ENCODE measurements around the gene ZBTB34. TPM values are rescaled to one million over a fixed set of nuclear protein-coding genes. Genes with fewer than 3 reads are reported as not detected.
A peak's percentile ranks its signal among the peaks of the same experiment; 100 is the strongest.

The ZBTB34 gene
- total and polyA plus RNA-seq, 2 donors from 2014 or later, result 2.5 to 12.5 TPM

GRCh38 chr9:126847051-126847450 lies 13.4 kb upstream of the ZBTB34 start:
- intact Hi-C loops (cut with DNase I), result no loop called here
- Histone ChIP-seq H3K36me3 (ENCODE audit: control insufficient read depth in 2 of 3, insufficient read depth in 3 of 3, low read length in 3 of 3) (no peaks in the 10 kb centered on the region), H3K4me3 (ENCODE audit: low read length in 3 of 3) (no peak overlapping the region), H3K4me1 (ENCODE audit: control insufficient read depth in 2 of 3, insufficient read depth in 2 of 3, low read depth in 1 of 3, low read length in 3 of 3) (no peaks in the 10 kb centered on the region), H3K9me3 (ENCODE audit: control insufficient read depth in 2 of 3, insufficient read depth in 1 of 3, low read length in 3 of 3) (no peaks in the 10 kb centered on the region), H3K27me3 (ENCODE audit: control insufficient read depth, insufficient read depth, low read length) (no peaks in the 10 kb centered on the region), H3K27ac (ENCODE audit: low read depth in 2 of 2, low read length in 2 of 2) (no peak overlapping the region), H3K9ac (ENCODE audit: low read length in 3 of 3) (no peak overlapping the region)
- DNase-seq (no peak), FAIRE-seq (no peak)
- no peak for TF ChIP-seq CTCF (IDR thresholded peaks at IDR 0.05; ENCODE audit: borderline replicate concordance, extremely low read depth, insufficient read depth)

GRCh38 chr9:126849591-126850225 lies 10.7 kb upstream of the ZBTB34 start:
- Histone ChIP-seq H3K27ac (ENCODE audit: low read depth in 2 of 2, low read length in 2 of 2) (no peak overlapping the region), H3K4me1 (ENCODE audit: control insufficient read depth in 2 of 3, insufficient read depth in 2 of 3, low read depth in 1 of 3, low read length in 3 of 3) (no peaks in the 10 kb centered on the region), H3K9ac (ENCODE audit: low read length in 3 of 3) (no peak overlapping the region), H3K9me3 (ENCODE audit: control insufficient read depth in 2 of 3, insufficient read depth in 1 of 3, low read length in 3 of 3) (no peaks in the 10 kb centered on the region), H3K27me3 (ENCODE audit: control insufficient read depth, insufficient read depth, low read length) (no peaks in the 10 kb centered on the region), H3K36me3 (ENCODE audit: control insufficient read depth in 2 of 3, insufficient read depth in 3 of 3, low read length in 3 of 3) (no peaks in the 10 kb centered on the region), H3K4me3 (ENCODE audit: low read length in 3 of 3) (no peak overlapping the region)
- TF ChIP-seq CTCF (IDR thresholded peaks at IDR 0.05; ENCODE audit: borderline replicate concordance, extremely low read depth, insufficient read depth), result no peak
- intact Hi-C loops (cut with DNase I), result no loop called here
- FAIRE-seq (no peak), DNase-seq (peak in 4 of 5 donors; percentile 64 to 70 (median 68))

GRCh38 chr9:126851286-126851880 lies 9.1 kb upstream of the ZBTB34 start:
- Histone ChIP-seq H3K27me3 (ENCODE audit: control insufficient read depth, insufficient read depth, low read length) (no peaks in the 10 kb centered on the region), H3K27ac (ENCODE audit: low read depth in 2 of 2, low read length in 2 of 2) (no peak overlapping the region), H3K9ac (ENCODE audit: low read length in 3 of 3) (no peak overlapping the region), H3K4me1 (ENCODE audit: control insufficient read depth in 2 of 3, insufficient read depth in 2 of 3, low read depth in 1 of 3, low read length in 3 of 3) (no peaks in the 10 kb centered on the region), H3K4me3 (ENCODE audit: low read length in 3 of 3) (no peak overlapping the region), H3K9me3 (ENCODE audit: control insufficient read depth in 2 of 3, insufficient read depth in 1 of 3, low read length in 3 of 3) (no peaks in the 10 kb centered on the region), H3K36me3 (ENCODE audit: control insufficient read depth in 2 of 3, insufficient read depth in 3 of 3, low read length in 3 of 3) (no peaks in the 10 kb centered on the region)
- intact Hi-C loops (cut with DNase I), result no loop called here
- FAIRE-seq (no peak), DNase-seq (no peak)
- no peak for TF ChIP-seq CTCF (IDR thresholded peaks at IDR 0.05; ENCODE audit: borderline replicate concordance, extremely low read depth, insufficient read depth)

Measured in kidney (tissue), 14 donors.